ENCODE measurements around the gene CDH6. TPM values are rescaled to one million over a fixed set of nuclear protein-coding genes. Genes with fewer than 3 reads are reported as not detected.

Gene CDH6
- total RNA-seq, 1 donor from 2014 or later, result 90.1 TPM

DNA sequence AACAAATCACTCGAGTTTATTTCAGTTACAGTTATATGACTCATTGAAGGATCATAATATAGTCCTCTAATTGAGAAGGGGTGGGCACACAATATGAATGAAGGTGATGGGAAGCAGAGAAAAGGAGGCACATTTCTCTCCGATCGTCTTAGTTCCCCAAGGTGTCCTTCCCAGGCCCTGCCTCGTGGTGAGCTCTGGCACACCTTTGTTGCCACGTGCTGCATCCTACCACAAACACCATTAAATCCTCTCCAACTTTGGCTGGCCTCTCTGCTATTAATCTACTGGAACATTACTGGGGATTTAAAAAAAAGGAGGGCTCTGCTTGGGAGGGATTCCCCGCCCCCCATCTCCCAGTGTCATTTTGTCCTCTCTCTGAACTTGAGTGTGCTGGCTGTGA, 42.9 kb downstream of the CDH6 start:
- no peak overlapping the region for H3K4me2 ChIP-seq (ENCODE audit: low read length)
- FAIRE-seq (no peak), DNase-seq (ENCODE audit: low read depth) (no peak)
- H4K20me1 ChIP-seq (ENCODE audit: insufficient read depth, low read length), result peaks cover 6% of the 10 kb centered on the region
- Mint-ChIP-seq H3K4me3 (ENCODE audit: unreplicated experiment) (no peak overlapping the region), H3K36me3 (ENCODE audit: low read depth, unreplicated experiment) (peaks cover 14% of the 10 kb centered on the region), H3K27ac (ENCODE audit: unreplicated experiment) (no peak overlapping the region), H3K9me3 (ENCODE audit: unreplicated experiment) (peaks cover under 1% of the 10 kb centered on the region), H3K27me3 (ENCODE audit: low read depth, unreplicated experiment) (no peaks in the 10 kb centered on the region), H3K4me1 (ENCODE audit: low read depth, unreplicated experiment) (peaks cover 17% of the 10 kb centered on the region)
- no peak overlapping the region for H3K4me3 ChIP-seq (ENCODE audit: insufficient read depth, low read depth, low read length)
- H3K4me1 ChIP-seq (ENCODE audit: insufficient read depth, low read length), result peaks cover 12% of the 10 kb centered on the region
- no peaks in the 10 kb centered on the region for H3K9me3 ChIP-seq (ENCODE audit: insufficient read depth, low read depth, low read length)
- H3K27ac ChIP-seq (ENCODE audit: low read depth, low read length), result no peak overlapping the region
- TF ChIP-seq EZH2 (IDR thresholded peaks at IDR 0.05; ENCODE audit: insufficient read depth, low read length), result no peak
- TF ChIP-seq, protein P1, sequence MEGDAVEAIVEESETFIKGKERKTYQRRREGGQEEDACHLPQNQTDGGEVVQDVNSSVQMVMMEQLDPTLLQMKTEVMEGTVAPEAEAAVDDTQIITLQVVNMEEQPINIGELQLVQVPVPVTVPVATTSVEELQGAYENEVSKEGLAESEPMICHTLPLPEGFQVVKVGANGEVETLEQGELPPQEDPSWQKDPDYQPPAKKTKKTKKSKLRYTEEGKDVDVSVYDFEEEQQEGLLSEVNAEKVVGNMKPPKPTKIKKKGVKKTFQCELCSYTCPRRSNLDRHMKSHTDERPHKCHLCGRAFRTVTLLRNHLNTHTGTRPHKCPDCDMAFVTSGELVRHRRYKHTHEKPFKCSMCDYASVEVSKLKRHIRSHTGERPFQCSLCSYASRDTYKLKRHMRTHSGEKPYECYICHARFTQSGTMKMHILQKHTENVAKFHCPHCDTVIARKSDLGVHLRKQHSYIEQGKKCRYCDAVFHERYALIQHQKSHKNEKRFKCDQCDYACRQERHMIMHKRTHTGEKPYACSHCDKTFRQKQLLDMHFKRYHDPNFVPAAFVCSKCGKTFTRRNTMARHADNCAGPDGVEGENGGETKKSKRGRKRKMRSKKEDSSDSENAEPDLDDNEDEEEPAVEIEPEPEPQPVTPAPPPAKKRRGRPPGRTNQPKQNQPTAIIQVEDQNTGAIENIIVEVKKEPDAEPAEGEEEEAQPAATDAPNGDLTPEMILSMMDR (IDR thresholded peaks at IDR 0.05; ENCODE audit: insufficient read depth, low read depth, low read length), result no peak
- H2AFZ ChIP-seq (ENCODE audit: low read depth, low read length), result no peak overlapping the region
- H3K36me3 ChIP-seq (ENCODE audit: insufficient read depth, low read length), result peaks cover 3% of the 10 kb centered on the region
- no peak overlapping the region for H3K9ac ChIP-seq (ENCODE audit: low read length)
- H3K27me3 ChIP-seq (ENCODE audit: insufficient read depth, low read length), result no peaks in the 10 kb centered on the region
- H3K79me2 ChIP-seq (ENCODE audit: insufficient read depth, low read length), result peaks cover 71% of the 10 kb centered on the region

DNA sequence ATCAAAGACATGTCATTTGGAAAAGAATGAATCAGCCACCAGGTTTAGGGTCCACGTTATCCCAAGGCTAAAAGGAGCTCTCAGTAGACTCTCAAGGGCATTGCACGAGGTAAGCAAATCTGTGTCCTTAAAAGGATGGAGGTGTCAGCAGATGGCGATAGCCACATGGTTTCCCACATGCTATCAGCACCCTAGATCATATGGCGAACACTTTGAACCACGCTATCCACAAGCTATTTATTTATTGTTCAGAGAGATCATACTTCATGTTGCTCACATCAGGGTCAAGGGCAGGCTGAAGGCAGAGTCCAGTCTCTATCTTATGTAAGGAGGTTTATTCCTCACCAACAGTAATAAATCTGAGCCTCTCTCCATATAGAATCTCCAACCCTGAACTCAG, 43.7 kb downstream of the CDH6 start:
- Histone ChIP-seq H3K9ac (ENCODE audit: low read length) (no peak overlapping the region), H3K27ac (ENCODE audit: low read depth, low read length) (no peak overlapping the region), H3K27me3 (ENCODE audit: insufficient read depth, low read length) (no peaks in the 10 kb centered on the region), H3K4me1 (ENCODE audit: insufficient read depth, low read length) (peaks cover 4% of the 10 kb centered on the region), H3K9me3 (ENCODE audit: insufficient read depth, low read depth, low read length) (no peaks in the 10 kb centered on the region), H2AFZ (ENCODE audit: low read depth, low read length) (no peak overlapping the region), H3K36me3 (ENCODE audit: insufficient read depth, low read length) (peaks cover 3% of the 10 kb centered on the region), H3K4me2 (ENCODE audit: low read length) (no peak overlapping the region), H3K79me2 (ENCODE audit: insufficient read depth, low read length) (peaks cover 74% of the 10 kb centered on the region), H4K20me1 (ENCODE audit: insufficient read depth, low read length) (peaks cover 14% of the 10 kb centered on the region), H3K4me3 (ENCODE audit: insufficient read depth, low read depth, low read length) (no peak overlapping the region)
- no peak overlapping the region for H3K4me3 Mint-ChIP-seq (ENCODE audit: unreplicated experiment)
- DNase-seq (ENCODE audit: low read depth), result no peak
- H3K27me3 Mint-ChIP-seq (ENCODE audit: low read depth, unreplicated experiment), result no peaks in the 10 kb centered on the region
- no peak for TF ChIP-seq EZH2 (IDR thresholded peaks at IDR 0.05; ENCODE audit: insufficient read depth, low read length)
- TF ChIP-seq, protein P1 (IDR thresholded peaks at IDR 0.05; ENCODE audit: insufficient read depth, low read depth, low read length), result no peak
- no peak overlapping the region for H3K27ac Mint-ChIP-seq (ENCODE audit: unreplicated experiment)
- H3K9me3 Mint-ChIP-seq (ENCODE audit: unreplicated experiment), result no peaks in the 10 kb centered on the region
- no peak for FAIRE-seq
- peaks cover 14% of the 10 kb centered on the region for H3K36me3 Mint-ChIP-seq (ENCODE audit: low read depth, unreplicated experiment)
- peaks cover 11% of the 10 kb centered on the region for H3K4me1 Mint-ChIP-seq (ENCODE audit: low read depth, unreplicated experiment)

DNA sequence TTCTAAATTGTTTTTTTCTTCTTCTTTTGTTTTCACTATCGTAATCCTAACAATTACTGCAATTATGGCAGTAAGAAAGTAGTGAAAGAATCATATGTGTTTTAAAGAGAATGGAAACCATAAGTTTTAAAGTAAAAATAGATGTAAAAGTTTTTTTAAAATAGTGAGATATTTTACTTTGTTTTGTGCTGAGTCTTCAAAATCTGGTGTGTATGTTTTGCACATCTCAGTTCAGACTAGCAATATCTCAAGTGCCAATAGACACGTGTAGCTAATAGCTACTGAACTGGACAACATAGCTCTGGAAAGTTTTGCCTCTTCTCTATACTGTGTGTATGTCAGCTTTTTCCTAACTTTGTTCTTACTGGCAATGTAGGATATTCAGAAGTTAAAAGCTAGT, 45.0 kb downstream of the CDH6 start:
- Histone ChIP-seq H3K4me1 (ENCODE audit: insufficient read depth, low read length) (no peaks in the 10 kb centered on the region), H3K79me2 (ENCODE audit: insufficient read depth, low read length) (peaks cover 76% of the 10 kb centered on the region), H3K27ac (ENCODE audit: low read depth, low read length) (no peak overlapping the region), H3K4me3 (ENCODE audit: insufficient read depth, low read depth, low read length) (no peak overlapping the region), H3K27me3 (ENCODE audit: insufficient read depth, low read length) (no peaks in the 10 kb centered on the region), H3K9me3 (ENCODE audit: insufficient read depth, low read depth, low read length) (no peaks in the 10 kb centered on the region), H4K20me1 (ENCODE audit: insufficient read depth, low read length) (peaks cover 26% of the 10 kb centered on the region), H3K36me3 (ENCODE audit: insufficient read depth, low read length) (peaks cover 3% of the 10 kb centered on the region), H3K9ac (ENCODE audit: low read length) (no peak overlapping the region), H3K4me2 (ENCODE audit: low read length) (no peak overlapping the region), H2AFZ (ENCODE audit: low read depth, low read length) (no peak overlapping the region)
- Mint-ChIP-seq H3K27ac (ENCODE audit: unreplicated experiment) (no peak overlapping the region), H3K4me3 (ENCODE audit: unreplicated experiment) (no peak overlapping the region), H3K4me1 (ENCODE audit: low read depth, unreplicated experiment) (peaks cover 9% of the 10 kb centered on the region), H3K9me3 (ENCODE audit: unreplicated experiment) (no peaks in the 10 kb centered on the region), H3K27me3 (ENCODE audit: low read depth, unreplicated experiment) (no peaks in the 10 kb centered on the region), H3K36me3 (ENCODE audit: low read depth, unreplicated experiment) (peaks cover 14% of the 10 kb centered on the region)
- TF ChIP-seq EZH2 (IDR thresholded peaks at IDR 0.05; ENCODE audit: insufficient read depth, low read length), result no peak
- TF ChIP-seq, protein P1 (IDR thresholded peaks at IDR 0.05; ENCODE audit: insufficient read depth, low read depth, low read length), result no peak
- FAIRE-seq, result no peak
- DNase-seq (ENCODE audit: low read depth), result no peak
